ENCODE results near the gene LRP1B. TPM values are rescaled to one million over a fixed set of nuclear protein-coding genes. Genes with fewer than 3 reads are reported as not detected.

LRP1B gene
- polyA plus RNA-seq, 1 of the 3 experiments (the other 2 are of a cell fraction) = 0.28 TPM

GRCh38 chr2:140555701-140556100, 1575.1 kb downstream of the LRP1B start:
- TF ChIP-seq RXRA (IDR thresholded peaks at IDR 0.05; ENCODE audit: borderline replicate concordance, low read depth) (no peak), CHD2 (IDR thresholded peaks at IDR 0.05; ENCODE audit: low read length, partially characterized antibody) (no peak), FOXM1 (IDR thresholded peaks at IDR 0.05; ENCODE audit: low read depth) (no peak), MXI1 (IDR thresholded peaks at IDR 0.05; ENCODE audit: low read depth, low read length) (no peak), GABPA (IDR thresholded peaks at IDR 0.05; ENCODE audit: low read depth) (no peak), TAF1 (IDR thresholded peaks at IDR 0.05; ENCODE audit: borderline replicate concordance, low read depth, low read length) (no peak), NFIC (IDR thresholded peaks at IDR 0.05; ENCODE audit: borderline replicate concordance) (no peak), RFX5 (IDR thresholded peaks at IDR 0.05; ENCODE audit: low read length) (no peak), YY1 (IDR thresholded peaks at IDR 0.05; ENCODE audit: low read depth) (no peak), CTCF (IDR thresholded peaks at IDR 0.05) (no peak)
- TF ChIP-seq, protein P1, sequence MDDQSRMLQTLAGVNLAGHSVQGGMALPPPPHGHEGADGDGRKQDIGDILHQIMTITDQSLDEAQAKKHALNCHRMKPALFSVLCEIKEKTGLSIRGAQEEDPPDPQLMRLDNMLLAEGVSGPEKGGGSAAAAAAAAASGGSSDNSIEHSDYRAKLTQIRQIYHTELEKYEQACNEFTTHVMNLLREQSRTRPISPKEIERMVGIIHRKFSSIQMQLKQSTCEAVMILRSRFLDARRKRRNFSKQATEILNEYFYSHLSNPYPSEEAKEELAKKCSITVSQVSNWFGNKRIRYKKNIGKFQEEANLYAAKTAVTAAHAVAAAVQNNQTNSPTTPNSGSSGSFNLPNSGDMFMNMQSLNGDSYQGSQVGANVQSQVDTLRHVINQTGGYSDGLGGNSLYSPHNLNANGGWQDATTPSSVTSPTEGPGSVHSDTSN (IDR thresholded peaks at IDR 0.05) = no peak
- H3K9ac ChIP-seq = no peak overlapping the region
- no peaks in the 10 kb centered on the region for H4K20me1 ChIP-seq (ENCODE audit: insufficient read depth)
- WGBS (ENCODE audit: low lambda C conversion rate) = 95% methylated on average over 2 of the region's 2 CpGs
- H3K9me2 ChIP-seq = no peaks in the 10 kb centered on the region
- ChIA-PET CTCF (no interaction called here), POLR2A (no interaction called here)
- H3K36me3 ChIP-seq (replicated peaks in 1 of 2; ENCODE audit: control insufficient read depth in 1 of 2, insufficient read depth in 2 of 2, low read length in 1 of 2) = no peaks in the 10 kb centered on the region
- no peak overlapping the region for H3K4me3 ChIP-seq (ENCODE audit: low read depth in 2 of 2, low read length in 1 of 2)
- peaks cover 0 to 2% of the 10 kb centered on the region in 2 experiments; a peak in 2 of 4 replicates for H3K4me1 ChIP-seq (ENCODE audit: control insufficient read depth in 1 of 2, insufficient read depth in 2 of 2, low read depth in 1 of 2, low read length in 1 of 2)
- H3K9me3 ChIP-seq = no peaks in the 10 kb centered on the region
- no peaks in the 10 kb centered on the region for H3K79me2 ChIP-seq (ENCODE audit: insufficient read depth)
- H2AFZ ChIP-seq (ENCODE audit: low read depth) = no peak overlapping the region
- H3K27ac ChIP-seq (ENCODE audit: low read depth in 2 of 2, low read length in 1 of 2) = no peak overlapping the region
- no peaks in the 10 kb centered on the region for H3K27me3 ChIP-seq (ENCODE audit: insufficient read depth)
- H3F3A ChIP-seq (replicated peaks; ENCODE audit: insufficient read depth) = no peaks in the 10 kb centered on the region
- no peak overlapping the region for H3K4me2 ChIP-seq
- DNase-seq = no peak

DNA sequence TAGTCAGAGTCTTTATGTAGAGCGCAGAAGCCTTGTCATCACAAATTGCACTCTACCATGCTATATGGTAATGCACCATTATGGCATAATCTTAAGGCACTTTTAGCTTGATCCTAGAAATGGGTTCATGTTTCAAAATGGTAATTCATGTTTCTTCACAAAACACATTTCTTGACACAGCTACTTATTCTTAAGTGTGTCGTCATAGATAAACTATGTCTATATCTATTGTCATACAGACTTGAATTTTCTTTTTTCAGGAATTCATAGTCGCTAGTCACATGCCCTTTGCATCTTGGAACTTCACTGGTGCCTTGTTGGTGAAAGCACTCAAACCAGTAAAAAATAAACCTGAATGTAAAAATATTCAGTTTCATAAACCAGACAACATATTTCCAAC, 1578.2 kb downstream of the LRP1B start:
- H4K20me1 ChIP-seq (ENCODE audit: insufficient read depth) = no peaks in the 10 kb centered on the region
- H3K79me2 ChIP-seq (ENCODE audit: insufficient read depth) = no peaks in the 10 kb centered on the region
- no peaks in the 10 kb centered on the region for H3K36me3 ChIP-seq (replicated peaks in 1 of 2; ENCODE audit: control insufficient read depth in 1 of 2, insufficient read depth in 2 of 2, low read length in 1 of 2)
- no peak for DNase-seq
- H3K27ac ChIP-seq (ENCODE audit: low read depth in 2 of 2, low read length in 1 of 2) = no peak overlapping the region
- H3K9me2 ChIP-seq = no peaks in the 10 kb centered on the region
- no peaks in the 10 kb centered on the region for H3K27me3 ChIP-seq (ENCODE audit: insufficient read depth)
- TF ChIP-seq MEF2A (IDR thresholded peaks at IDR 0.05; ENCODE audit: borderline replicate concordance, low read depth) (no peak), FOXJ3 (CRISPR knock-in tag; IDR thresholded peaks at IDR 0.05) (no peak), ELF1 (IDR thresholded peaks at IDR 0.05) (no peak), FOSL2 (IDR thresholded peaks at IDR 0.05; ENCODE audit: borderline replicate concordance, low read depth) (no peak), TEAD4 (IDR thresholded peaks at IDR 0.05; ENCODE audit: borderline replicate concordance, insufficient read depth) (no peak), RXRA (IDR thresholded peaks at IDR 0.05; ENCODE audit: borderline replicate concordance, low read depth) (no peak)
- TF ChIP-seq, protein P2, sequence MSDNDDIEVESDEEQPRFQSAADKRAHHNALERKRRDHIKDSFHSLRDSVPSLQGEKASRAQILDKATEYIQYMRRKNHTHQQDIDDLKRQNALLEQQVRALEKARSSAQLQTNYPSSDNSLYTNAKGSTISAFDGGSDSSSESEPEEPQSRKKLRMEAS (IDR thresholded peaks at IDR 0.05; ENCODE audit: low read depth) = no peak
- H3K4me3 ChIP-seq (ENCODE audit: low read depth in 2 of 2, low read length in 1 of 2) = no peak overlapping the region
- peaks cover 0 to 2% of the 10 kb centered on the region in 2 experiments; a peak in 2 of 4 replicates for H3K4me1 ChIP-seq (ENCODE audit: control insufficient read depth in 1 of 2, insufficient read depth in 2 of 2, low read depth in 1 of 2, low read length in 1 of 2)
- no peak overlapping the region for H3K9ac ChIP-seq
- POLR2A ChIA-PET = no interaction called here
- H2AFZ ChIP-seq (ENCODE audit: low read depth) = no peak overlapping the region
- WGBS (ENCODE audit: low lambda C conversion rate) = 93% methylated on average over 3 of the region's 3 CpGs
- CTCF ChIA-PET = no interaction called here
- H3K9me3 ChIP-seq = no peaks in the 10 kb centered on the region
- H3K4me2 ChIP-seq = no peak overlapping the region
- H3F3A ChIP-seq (replicated peaks; ENCODE audit: insufficient read depth) = no peaks in the 10 kb centered on the region
